Activated CD4-positive, alpha-beta T cell treated with anti-CD3 and anti-CD28 coated beads for 36 hours (primary cell): ENCODE data around the gene TTPAL. TPM values are rescaled to one million over a fixed set of nuclear protein-coding genes. Genes with fewer than 3 reads are reported as not detected.

Source experiments
- ATAC-seq: fragments of 200-7000 bp; cut with Tn5 transposase; one replicate; pipeline ENCODE4 v1.10.0; 2021; ENCODE audit warnings: mild to moderate bottlenecking, moderate library complexity
- CTCF ChIA-PET: fragments of 350-600 bp; sonication (Branson Sonifier 250); formaldehyde crosslinking; loops from one replicate; lab custom pipeline; 2021; ENCODE audit warnings: antibody characterized with exemption; lab: Charles Lee
- POLR2A ChIA-PET: fragments of 350-600 bp; sonication (Branson Sonifier 250); formaldehyde crosslinking; loops from one replicate; lab custom pipeline; 2021; ENCODE audit warnings: antibody characterized with exemption, inconsistent platforms; lab: Charles Lee
- DNase-seq: peaks from one replicate; pipeline ENCODE4 v3.0.0-alpha.2; 2020
- H3K27ac Mint-ChIP-seq: one replicate; pipeline ENCODE4 v1.8.0; 2021; ENCODE audit warnings: mixed read lengths
- H3K27me3 Mint-ChIP-seq: one replicate; pipeline ENCODE4 v1.8.0; 2021; ENCODE audit warnings: mixed read lengths
- H3K36me3 Mint-ChIP-seq: one replicate; pipeline ENCODE4 v1.8.0; 2021; ENCODE audit warnings: low read depth, mixed read lengths
- H3K4me1 Mint-ChIP-seq: one replicate; pipeline ENCODE4 v1.8.0; 2021; ENCODE audit warnings: mixed read lengths
- H3K4me3 Mint-ChIP-seq: one replicate; pipeline ENCODE4 v1.8.0; 2021; ENCODE audit warnings: mild to moderate bottlenecking, moderate library complexity, mixed read lengths
- H3K9me3 Mint-ChIP-seq: one replicate; pipeline ENCODE4 v1.8.0; 2021; ENCODE audit warnings: low read depth, mixed read lengths
- intact Hi-C, 2 experiments: fragments of 100-400 bp; cut with DNase I in 1 of 2; cut with micrococcal nuclease in 1 of 2; formaldehyde crosslinking; loops; one replicate each; pipeline versions ENCODE4 v1.14.2 to v1.15.1; 2022 to 2024; cut with DNase I, micrococcal nuclease
- total RNA-seq, 2 experiments: library from RNA; stranded (reverse); gene quantifications; one replicate each; pipeline ENCODE4 v1.2.3, GENCODE V29; 2021

The TTPAL gene
- total RNA-seq, 2 experiments from 2014 or later, result 18.3 to 21.5 TPM

DNA sequence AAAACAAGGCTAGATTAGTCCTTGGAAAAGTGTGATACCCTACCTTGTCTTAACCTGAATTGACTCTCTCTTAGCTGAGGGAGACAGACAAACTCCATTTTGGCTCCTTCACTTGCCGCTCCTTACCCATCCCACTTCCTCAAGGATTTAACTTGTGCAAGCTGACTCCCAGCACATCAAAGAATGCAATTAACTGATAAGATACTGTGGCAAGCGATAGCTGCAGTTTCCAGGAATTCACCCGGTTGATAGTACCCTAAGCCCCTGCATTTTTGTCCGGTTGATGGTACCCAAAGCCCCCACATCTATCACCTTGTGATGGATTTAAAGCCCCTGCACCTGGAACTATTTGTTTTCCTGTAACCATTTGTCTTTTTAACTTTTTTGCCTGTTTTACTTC lies 48.1 kb downstream of the TTPAL start:
- Mint-ChIP-seq H3K27ac (no peak overlapping the region), H3K27me3 (no peaks in the 10 kb centered on the region), H3K36me3 (peaks cover 2% of the 10 kb centered on the region), H3K4me3 (no peak overlapping the region), H3K9me3 (no peaks in the 10 kb centered on the region), H3K4me1 (peaks cover 38% of the 10 kb centered on the region)
- DNase-seq (no peak), ATAC-seq (no peak)
- POLR2A ChIA-PET, result no interaction called here
- intact Hi-C loops, result loop anchor here (2.0 to 5.0 kb wide), 2 partner anchors 87 to 444 kb away; partner anchors contain the start of gene STK4 (in 1 of the 2)
- CTCF ChIA-PET, result interaction anchor here (0.6 kb wide), 1 partner anchor 28 kb away, joined by 4 read pairs; no protein-coding TSS in a partner anchor

DNA sequence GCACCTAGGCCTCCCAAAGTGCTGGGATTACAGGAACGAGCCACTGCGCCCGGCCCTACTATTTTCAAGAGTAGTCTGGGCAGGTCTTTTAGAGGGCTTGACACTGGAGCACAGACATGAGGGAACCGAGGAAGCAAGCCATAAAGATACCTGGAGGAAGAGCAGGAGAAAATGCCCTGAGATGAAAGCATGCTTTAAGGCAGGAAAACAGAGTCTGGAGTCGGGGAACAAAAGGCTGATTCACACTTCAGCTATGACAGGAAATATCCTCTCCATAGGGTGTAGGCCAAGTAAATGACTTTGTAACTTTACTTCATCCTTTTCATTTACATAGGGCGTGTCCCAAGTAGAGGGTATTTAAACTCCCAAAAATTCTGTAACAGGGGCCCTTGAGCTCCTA lies 50.5 kb downstream of the TTPAL start:
- H3K36me3 Mint-ChIP-seq, result no peaks in the 10 kb centered on the region
- ChIA-PET CTCF (interaction anchor here (0.8 kb wide), 1 partner anchor 83 kb away, joined by 3 read pairs; no protein-coding TSS in a partner anchor), POLR2A (no interaction called here)
- DNase-seq (no peak), ATAC-seq (no peak)
- no peaks in the 10 kb centered on the region for H3K9me3 Mint-ChIP-seq
- intact Hi-C loops, result no loop called here
- H3K4me3 Mint-ChIP-seq, result no peak overlapping the region
- H3K27ac Mint-ChIP-seq, result no peak overlapping the region
- peaks cover 16% of the 10 kb centered on the region for H3K4me1 Mint-ChIP-seq
- H3K27me3 Mint-ChIP-seq, result no peaks in the 10 kb centered on the region

DNA sequence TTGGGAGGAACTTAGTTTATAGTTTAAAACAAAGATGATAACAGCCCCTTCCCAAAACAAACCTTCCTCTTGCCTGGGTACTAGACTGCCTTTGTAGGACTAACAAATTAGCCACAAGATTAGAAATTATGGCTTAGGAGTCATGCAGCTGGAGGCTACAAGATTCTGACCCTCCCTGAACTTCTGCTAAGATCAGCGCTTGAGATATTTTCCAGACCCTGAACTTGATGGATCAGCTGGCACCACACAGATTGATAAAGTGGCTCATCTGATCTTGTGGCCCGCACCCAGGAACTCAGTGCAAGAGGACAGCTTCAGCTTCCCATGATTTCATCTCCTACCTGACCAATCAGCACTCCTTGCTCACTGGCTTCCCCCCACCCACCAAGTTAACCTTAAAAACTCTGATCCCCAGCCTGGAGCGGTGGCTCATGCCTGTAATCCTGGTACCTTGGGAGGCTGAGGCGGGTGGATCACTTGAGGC lies 52.1 kb downstream of the TTPAL start:
- Mint-ChIP-seq H3K27me3 (no peaks in the 10 kb centered on the region), H3K27ac (no peak overlapping the region), H3K4me3 (no peak overlapping the region), H3K4me1 (peaks cover 12% of the 10 kb centered on the region), H3K9me3 (no peaks in the 10 kb centered on the region), H3K36me3 (no peaks in the 10 kb centered on the region)
- no peak for ATAC-seq
- POLR2A ChIA-PET, result no interaction called here
- CTCF ChIA-PET, result no interaction called here
- no peak for DNase-seq
- intact Hi-C loops, result no loop called here

DNA sequence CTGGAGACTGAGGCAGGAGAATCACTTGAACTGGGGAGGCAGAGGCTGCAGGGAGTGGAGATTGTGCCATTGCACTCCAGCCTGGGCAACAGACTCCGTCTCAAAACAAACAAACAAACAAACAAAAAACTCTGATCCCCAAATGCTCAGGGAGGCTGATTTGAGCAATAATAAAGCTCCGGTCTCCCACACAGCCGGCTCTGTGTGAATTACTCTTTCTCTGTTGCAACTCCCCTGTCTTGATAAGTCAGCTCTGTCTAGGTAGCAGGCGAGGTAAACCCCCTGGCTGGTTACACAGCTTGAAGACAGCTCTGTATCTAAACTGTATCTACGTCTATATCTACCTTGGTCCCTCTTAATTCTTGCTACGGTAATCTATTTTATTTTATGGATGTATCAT lies 52.6 kb downstream of the TTPAL start:
- Mint-ChIP-seq H3K36me3 (no peaks in the 10 kb centered on the region), H3K9me3 (no peaks in the 10 kb centered on the region), H3K27me3 (no peaks in the 10 kb centered on the region), H3K27ac (no peak overlapping the region), H3K4me1 (peaks cover 6% of the 10 kb centered on the region), H3K4me3 (no peak overlapping the region)
- ChIA-PET CTCF (interaction anchor here (0.6 kb wide), 1 partner anchor 176 kb away, joined by 3 read pairs; no protein-coding TSS in a partner anchor), POLR2A (no interaction called here)
- intact Hi-C loops, result no loop called here
- no peak for ATAC-seq
- no peak for DNase-seq

DNA sequence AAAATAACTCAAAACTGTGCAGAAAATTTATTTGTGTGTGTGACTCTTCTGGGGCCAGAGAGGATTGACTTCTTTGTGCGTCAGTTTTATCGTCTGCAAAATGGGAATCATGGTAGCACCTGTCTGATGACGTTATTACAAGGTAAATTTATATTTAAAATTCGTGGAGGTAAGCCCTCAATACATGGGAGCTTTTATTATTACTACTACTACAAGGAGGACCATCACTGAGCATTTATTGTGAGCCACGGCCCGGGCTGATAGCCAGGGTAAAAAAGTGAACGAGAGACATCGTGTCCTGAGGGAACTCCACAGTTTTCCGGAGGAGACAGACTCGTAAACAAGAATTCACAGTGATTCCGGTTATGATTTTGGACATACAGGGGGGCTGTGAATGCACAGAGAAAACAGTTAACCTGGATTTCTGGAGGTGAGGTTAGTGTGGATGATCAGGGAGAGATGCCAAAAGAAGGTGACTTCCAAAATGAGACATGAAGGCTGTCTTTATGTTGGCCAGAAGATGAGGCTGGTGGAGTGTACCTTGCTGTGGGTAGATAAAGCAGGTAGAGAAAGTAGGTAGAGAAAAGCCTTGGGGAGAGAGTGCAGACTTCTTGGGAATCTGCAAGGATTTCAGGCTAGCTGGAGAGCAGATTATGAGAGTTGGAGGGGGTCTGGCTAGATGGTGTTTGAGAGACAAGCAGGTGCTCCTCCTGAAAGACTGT lies 56.7 kb downstream of the TTPAL start:
- Mint-ChIP-seq H3K27ac (no peak overlapping the region), H3K4me1 (peaks cover 4% of the 10 kb centered on the region), H3K36me3 (no peaks in the 10 kb centered on the region), H3K27me3 (no peaks in the 10 kb centered on the region), H3K4me3 (no peak overlapping the region), H3K9me3 (no peaks in the 10 kb centered on the region)
- ChIA-PET POLR2A (no interaction called here), CTCF (no interaction called here)
- intact Hi-C loops, result loop anchor here in 1 of 2 experiments (2.0 kb wide), 1 partner anchor 42 kb away; no protein-coding TSS in a partner anchor
- DNase-seq, result no peak
- ATAC-seq, result peak; percentile 31

DNA sequence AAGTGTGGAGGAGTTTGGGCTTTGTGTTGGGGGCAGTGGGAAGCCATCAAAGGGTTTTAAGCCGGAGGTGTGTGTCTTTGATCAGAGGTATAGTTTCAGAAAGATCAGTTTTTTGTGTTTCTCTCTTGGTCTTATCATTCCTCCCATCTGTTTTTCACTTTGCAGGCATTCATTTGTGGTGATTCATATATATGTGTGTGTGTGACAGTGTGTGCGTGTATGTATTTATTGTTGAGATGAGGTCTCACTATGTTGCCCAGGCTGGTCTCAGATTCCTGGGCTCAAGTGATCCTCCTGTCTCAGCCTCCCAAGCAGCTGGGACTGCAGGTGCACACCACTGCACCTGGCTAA lies 57.3 kb downstream of the TTPAL start:
- intact Hi-C loops, result loop anchor here in 1 of 2 experiments (2.0 kb wide), 1 partner anchor 42 kb away; no protein-coding TSS in a partner anchor
- POLR2A ChIA-PET, result no interaction called here
- peak; percentile 20 for DNase-seq
- Mint-ChIP-seq H3K27ac (no peak overlapping the region), H3K4me1 (peaks cover 4% of the 10 kb centered on the region), H3K36me3 (no peaks in the 10 kb centered on the region), H3K27me3 (no peaks in the 10 kb centered on the region), H3K4me3 (no peak overlapping the region), H3K9me3 (no peaks in the 10 kb centered on the region)
- ATAC-seq, result peak; percentile 65
- CTCF ChIA-PET, result no interaction called here

DNA sequence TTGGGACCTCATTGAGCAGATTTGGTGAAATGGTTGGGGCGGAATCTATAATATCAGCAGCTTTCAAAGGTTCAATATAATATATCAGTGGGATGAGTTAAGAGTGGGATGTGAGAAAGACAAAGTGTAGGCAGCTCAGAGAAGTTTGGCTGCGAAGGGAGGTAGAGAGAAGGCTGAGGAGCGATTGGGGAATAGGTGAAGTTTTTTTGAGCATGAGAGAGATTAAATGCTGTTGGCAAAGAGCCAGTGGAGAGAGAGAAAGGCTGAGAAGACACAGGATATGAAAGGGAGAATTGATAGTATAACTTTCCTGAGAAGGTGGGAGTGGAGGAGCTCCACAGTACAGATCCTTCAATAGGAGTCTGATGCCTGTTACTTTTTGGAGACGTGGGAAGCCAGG lies 58.3 kb downstream of the TTPAL start:
- ChIA-PET POLR2A (no interaction called here), CTCF (no interaction called here)
- Mint-ChIP-seq H3K27me3 (no peaks in the 10 kb centered on the region), H3K9me3 (no peaks in the 10 kb centered on the region), H3K4me1 (peaks cover 4% of the 10 kb centered on the region), H3K27ac (no peak overlapping the region), H3K4me3 (no peak overlapping the region), H3K36me3 (no peaks in the 10 kb centered on the region)
- DNase-seq (no peak), ATAC-seq (no peak)
- intact Hi-C loops, result loop anchor here in 1 of 2 experiments (2.0 kb wide), 1 partner anchor 41 kb away; no protein-coding TSS in a partner anchor

DNA sequence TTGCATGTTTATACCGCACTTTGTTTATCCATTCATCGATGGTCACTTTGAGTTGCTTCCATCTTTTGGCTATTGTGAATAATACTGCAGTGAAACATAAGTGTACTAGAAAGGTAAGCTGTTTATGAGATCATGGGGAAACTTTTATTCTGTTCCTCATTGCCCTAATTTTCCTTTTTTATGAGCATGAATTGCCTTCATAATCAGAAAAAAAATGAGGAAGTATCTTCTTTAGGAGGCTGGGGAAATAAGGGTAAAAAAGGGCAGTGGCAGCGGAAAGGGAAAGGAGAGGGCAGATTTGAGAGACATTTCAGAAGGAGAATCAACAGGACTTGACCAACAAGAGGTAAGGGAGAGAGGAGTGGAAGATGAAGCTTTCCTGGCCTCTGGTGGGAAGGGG lies 60.5 kb downstream of the TTPAL start:
- intact Hi-C loops, result no loop called here
- no peak overlapping the region for H3K27ac Mint-ChIP-seq
- ATAC-seq (no peak), DNase-seq (no peak)
- peaks cover 4% of the 10 kb centered on the region for H3K4me1 Mint-ChIP-seq
- ChIA-PET POLR2A (no interaction called here), CTCF (no interaction called here)
- no peaks in the 10 kb centered on the region for H3K9me3 Mint-ChIP-seq
- no peak overlapping the region for H3K4me3 Mint-ChIP-seq
- no peaks in the 10 kb centered on the region for H3K36me3 Mint-ChIP-seq
- no peaks in the 10 kb centered on the region for H3K27me3 Mint-ChIP-seq

DNA sequence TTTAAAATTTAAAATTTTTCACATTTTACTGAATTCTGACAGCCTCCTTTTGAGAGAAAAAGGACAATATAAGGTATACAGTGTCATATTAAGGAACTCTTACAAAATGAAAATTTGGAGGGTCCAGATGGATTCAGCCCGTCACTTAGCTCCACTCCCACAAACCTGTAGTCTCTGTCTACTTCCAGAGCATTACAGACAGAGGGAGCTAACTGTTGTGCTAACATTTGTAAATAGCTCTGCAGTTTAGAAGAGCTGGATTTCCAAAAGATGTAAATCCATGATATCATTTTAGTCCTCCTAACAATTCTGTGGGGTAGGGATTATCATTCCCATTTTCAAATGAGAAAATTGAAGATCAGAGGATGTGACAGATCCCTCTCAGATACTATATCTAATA lies 62.3 kb downstream of the TTPAL start:
- no peaks in the 10 kb centered on the region for H3K9me3 Mint-ChIP-seq
- no peak overlapping the region for H3K4me3 Mint-ChIP-seq
- H3K27ac Mint-ChIP-seq, result no peak overlapping the region
- no peaks in the 10 kb centered on the region for H3K36me3 Mint-ChIP-seq
- H3K27me3 Mint-ChIP-seq, result no peaks in the 10 kb centered on the region
- intact Hi-C loops, result no loop called here
- ChIA-PET CTCF (interaction anchor here (1.1 kb wide), 1 partner anchor 72 kb away, joined by 4 read pairs; no protein-coding TSS in a partner anchor), POLR2A (no interaction called here)
- H3K4me1 Mint-ChIP-seq, result no peaks in the 10 kb centered on the region
- ATAC-seq (no peak), DNase-seq (no peak)

DNA sequence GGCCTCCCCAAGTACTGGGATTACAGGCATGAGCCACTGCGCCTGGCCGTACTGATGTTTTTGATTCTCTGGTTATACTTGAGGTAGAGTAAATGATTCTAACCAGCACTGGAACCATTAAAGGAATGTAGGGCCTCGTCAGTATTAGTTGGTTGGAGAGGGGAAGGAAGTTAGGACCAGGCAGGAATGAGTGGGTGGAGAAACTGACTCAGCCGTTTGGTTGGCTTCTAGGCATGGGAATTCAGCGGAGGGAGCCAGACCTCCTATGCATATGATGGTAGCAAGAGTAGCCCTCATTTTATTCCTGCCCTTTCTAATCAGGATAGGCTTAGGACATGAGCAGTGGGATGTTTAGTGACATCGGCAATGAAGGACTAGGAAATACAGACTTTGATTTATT lies 65.2 kb downstream of the TTPAL start:
- H3K9me3 Mint-ChIP-seq, result no peaks in the 10 kb centered on the region
- H3K27ac Mint-ChIP-seq, result no peak overlapping the region
- no peaks in the 10 kb centered on the region for H3K4me1 Mint-ChIP-seq
- no peaks in the 10 kb centered on the region for H3K36me3 Mint-ChIP-seq
- intact Hi-C loops, result no loop called here
- H3K4me3 Mint-ChIP-seq, result no peak overlapping the region
- ChIA-PET POLR2A (no interaction called here), CTCF (interaction anchor here (1.2 kb wide), 1 partner anchor 12 kb away, joined by 5 read pairs; no protein-coding TSS in a partner anchor)
- no peak for ATAC-seq
- DNase-seq, result no peak
- no peaks in the 10 kb centered on the region for H3K27me3 Mint-ChIP-seq

DNA sequence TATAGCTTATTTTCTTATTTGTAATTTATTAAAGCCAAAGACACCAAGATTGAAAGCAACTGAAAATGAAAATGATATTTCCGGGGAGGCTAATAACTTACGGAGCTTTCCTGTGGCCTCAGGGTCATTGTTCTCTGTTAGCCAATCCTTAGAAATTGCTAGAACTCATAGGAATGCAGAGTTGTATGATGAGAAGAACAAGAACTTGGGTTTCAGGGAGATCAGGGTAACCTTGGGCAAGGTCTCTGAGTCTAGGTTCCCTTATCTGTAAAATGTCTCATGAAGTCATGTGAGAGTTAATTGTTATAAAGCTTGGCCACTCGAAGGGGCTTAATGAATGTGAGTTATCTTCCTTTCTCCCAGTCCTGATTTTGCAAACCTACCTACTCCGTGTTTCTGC lies 66.3 kb downstream of the TTPAL start:
- Mint-ChIP-seq H3K9me3 (no peaks in the 10 kb centered on the region), H3K36me3 (no peaks in the 10 kb centered on the region), H3K4me3 (no peak overlapping the region), H3K27ac (no peak overlapping the region), H3K27me3 (no peaks in the 10 kb centered on the region), H3K4me1 (no peaks in the 10 kb centered on the region)
- intact Hi-C loops, result no loop called here
- no peak for ATAC-seq
- ChIA-PET POLR2A (no interaction called here), CTCF (interaction anchor here (0.6 to 1.2 kb wide), 2 partner anchors 11 to 327 kb away, joined by 3 to 5 read pairs; no protein-coding TSS in a partner anchor)
- DNase-seq, result no peak

DNA sequence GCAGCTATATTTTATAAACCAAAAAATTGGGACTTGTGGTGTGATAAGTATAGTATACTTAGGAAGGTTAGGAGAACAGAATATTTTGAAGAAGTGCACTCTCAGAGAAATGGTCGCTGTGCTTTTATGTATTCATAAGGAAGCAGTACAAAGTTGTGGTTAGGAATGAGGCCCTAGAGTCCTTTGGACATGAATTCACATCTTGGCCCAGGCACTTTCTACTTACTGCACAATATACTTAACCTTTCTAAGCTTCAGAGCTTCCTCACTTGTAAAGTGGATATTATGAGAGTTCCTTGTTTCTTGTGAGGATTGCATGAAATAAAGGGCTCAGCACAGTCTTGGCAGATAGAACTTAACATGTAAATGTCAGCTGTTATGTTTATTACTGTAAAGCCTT lies 67.2 kb downstream of the TTPAL start:
- no peak overlapping the region for H3K4me3 Mint-ChIP-seq
- H3K36me3 Mint-ChIP-seq, result no peaks in the 10 kb centered on the region
- intact Hi-C loops, result no loop called here
- H3K27me3 Mint-ChIP-seq, result peaks cover 4% of the 10 kb centered on the region
- no peak overlapping the region for H3K27ac Mint-ChIP-seq
- no peaks in the 10 kb centered on the region for H3K9me3 Mint-ChIP-seq
- POLR2A ChIA-PET, result no interaction called here
- CTCF ChIA-PET, result interaction anchor here (0.6 to 0.7 kb wide), 2 partner anchors 248 to 328 kb away, joined by 3 read pairs; no protein-coding TSS in a partner anchor
- no peaks in the 10 kb centered on the region for H3K4me1 Mint-ChIP-seq
- DNase-seq, result no peak
- ATAC-seq, result no peak
